ENCODE data around the gene CUBN. TPM values are rescaled to one million over a fixed set of nuclear protein-coding genes. Genes with fewer than 3 reads are reported as not detected.

The CUBN gene
- total and polyA plus RNA-seq, 2 of the 13 experiments (the other 11 are each of a cell fraction or from before 2014, with no cell fraction given) = 0.27 to 0.32 TPM

DNA sequence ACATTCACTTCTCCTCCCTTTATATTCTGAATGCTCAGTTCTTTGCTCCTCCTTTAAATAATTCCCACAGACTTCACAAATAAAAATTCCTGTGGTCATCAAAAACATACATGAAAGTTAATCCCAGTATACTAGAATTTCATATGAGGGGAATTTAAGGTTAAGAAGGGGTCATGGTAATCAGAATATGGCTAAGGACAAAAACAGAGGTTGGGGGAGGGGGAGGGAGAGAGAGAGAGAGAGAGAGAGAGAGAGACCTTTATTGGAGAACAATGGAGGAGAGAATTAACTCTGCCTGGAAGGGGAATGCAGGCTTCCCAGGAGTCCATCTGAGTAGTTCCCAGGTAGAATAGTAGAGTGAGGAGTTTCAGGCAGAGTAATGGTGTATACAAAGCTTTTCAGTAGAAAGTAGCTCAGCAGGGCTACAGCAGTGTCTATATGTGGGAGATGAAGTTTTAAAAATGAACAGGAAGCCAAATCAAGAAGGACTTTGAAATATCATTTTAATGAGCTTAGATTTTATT is 5.2 kb upstream of the CUBN start:
- TF ChIP-seq CEBPG (CRISPR knock-in tag; IDR thresholded peaks at IDR 0.05) (no peak), FOXA3 (CRISPR knock-in tag; IDR thresholded peaks at IDR 0.05) (no peak)
- Histone ChIP-seq H3K4me1 (ENCODE audit: insufficient read depth, low read length) (peaks cover 20% of the 10 kb centered on the region), H2AFZ (ENCODE audit: low read length) (no peak overlapping the region), H4K20me1 (ENCODE audit: insufficient read depth, low read length) (no peaks in the 10 kb centered on the region), H3K27ac (ENCODE audit: extremely low read length, insufficient read depth, low read length) (no peak overlapping the region), H3K36me3 (replicated peaks in 1 of 2; ENCODE audit: control insufficient read depth in 1 of 2, insufficient read depth in 2 of 2, low read length in 2 of 2) (no peaks in the 10 kb centered on the region), H3K27me3 (ENCODE audit: control insufficient read depth in 1 of 2, insufficient read depth in 2 of 2, low read length in 2 of 2) (no peaks in the 10 kb centered on the region), H3K4me3 (replicated peaks in 1 of 3; ENCODE audit: insufficient read depth in 1 of 3, low read depth in 2 of 3, low read length in 3 of 3) (no peak overlapping the region), H3K9me3 (ENCODE audit: low read length) (no peaks in the 10 kb centered on the region), H3K79me2 (ENCODE audit: insufficient read depth, low read length) (no peaks in the 10 kb centered on the region), H3K4me2 (ENCODE audit: low read depth, low read length) (no peak overlapping the region), H3K9ac (ENCODE audit: insufficient read depth, low read depth, low read length) (no peak overlapping the region)
- ATAC-seq (no peak), FAIRE-seq (no peak), DNase-seq (ENCODE audit: low spot score) (no peak)
- ChIA-PET CTCF (ENCODE audit: low intra/inter-chr PET ratio, low total read pairs) (no interaction called here), POLR2A (no interaction called here)
- BruUV-seq (replicated peaks) = no TSS peak
- in situ Hi-C loops (cut with HindIII; ENCODE audit: extremely low pct_ligation_motif_present, low pct_unique_long_range_greater_than_20kb) = no loop called here
- intact Hi-C loops (cut with micrococcal nuclease; ENCODE audit: unreplicated experiment) = no loop called here

- H3K4me3 ChIP-seq (replicated peaks in 1 of 3; ENCODE audit: insufficient read depth in 1 of 3, low read depth in 2 of 3, low read length in 3 of 3) = no peak overlapping the region
- ChIA-PET POLR2A (no interaction called here), CTCF (ENCODE audit: low intra/inter-chr PET ratio, low total read pairs) (no interaction called here)
- H2AFZ ChIP-seq (ENCODE audit: low read length) = no peak overlapping the region
- TF ChIP-seq, protein P1, sequence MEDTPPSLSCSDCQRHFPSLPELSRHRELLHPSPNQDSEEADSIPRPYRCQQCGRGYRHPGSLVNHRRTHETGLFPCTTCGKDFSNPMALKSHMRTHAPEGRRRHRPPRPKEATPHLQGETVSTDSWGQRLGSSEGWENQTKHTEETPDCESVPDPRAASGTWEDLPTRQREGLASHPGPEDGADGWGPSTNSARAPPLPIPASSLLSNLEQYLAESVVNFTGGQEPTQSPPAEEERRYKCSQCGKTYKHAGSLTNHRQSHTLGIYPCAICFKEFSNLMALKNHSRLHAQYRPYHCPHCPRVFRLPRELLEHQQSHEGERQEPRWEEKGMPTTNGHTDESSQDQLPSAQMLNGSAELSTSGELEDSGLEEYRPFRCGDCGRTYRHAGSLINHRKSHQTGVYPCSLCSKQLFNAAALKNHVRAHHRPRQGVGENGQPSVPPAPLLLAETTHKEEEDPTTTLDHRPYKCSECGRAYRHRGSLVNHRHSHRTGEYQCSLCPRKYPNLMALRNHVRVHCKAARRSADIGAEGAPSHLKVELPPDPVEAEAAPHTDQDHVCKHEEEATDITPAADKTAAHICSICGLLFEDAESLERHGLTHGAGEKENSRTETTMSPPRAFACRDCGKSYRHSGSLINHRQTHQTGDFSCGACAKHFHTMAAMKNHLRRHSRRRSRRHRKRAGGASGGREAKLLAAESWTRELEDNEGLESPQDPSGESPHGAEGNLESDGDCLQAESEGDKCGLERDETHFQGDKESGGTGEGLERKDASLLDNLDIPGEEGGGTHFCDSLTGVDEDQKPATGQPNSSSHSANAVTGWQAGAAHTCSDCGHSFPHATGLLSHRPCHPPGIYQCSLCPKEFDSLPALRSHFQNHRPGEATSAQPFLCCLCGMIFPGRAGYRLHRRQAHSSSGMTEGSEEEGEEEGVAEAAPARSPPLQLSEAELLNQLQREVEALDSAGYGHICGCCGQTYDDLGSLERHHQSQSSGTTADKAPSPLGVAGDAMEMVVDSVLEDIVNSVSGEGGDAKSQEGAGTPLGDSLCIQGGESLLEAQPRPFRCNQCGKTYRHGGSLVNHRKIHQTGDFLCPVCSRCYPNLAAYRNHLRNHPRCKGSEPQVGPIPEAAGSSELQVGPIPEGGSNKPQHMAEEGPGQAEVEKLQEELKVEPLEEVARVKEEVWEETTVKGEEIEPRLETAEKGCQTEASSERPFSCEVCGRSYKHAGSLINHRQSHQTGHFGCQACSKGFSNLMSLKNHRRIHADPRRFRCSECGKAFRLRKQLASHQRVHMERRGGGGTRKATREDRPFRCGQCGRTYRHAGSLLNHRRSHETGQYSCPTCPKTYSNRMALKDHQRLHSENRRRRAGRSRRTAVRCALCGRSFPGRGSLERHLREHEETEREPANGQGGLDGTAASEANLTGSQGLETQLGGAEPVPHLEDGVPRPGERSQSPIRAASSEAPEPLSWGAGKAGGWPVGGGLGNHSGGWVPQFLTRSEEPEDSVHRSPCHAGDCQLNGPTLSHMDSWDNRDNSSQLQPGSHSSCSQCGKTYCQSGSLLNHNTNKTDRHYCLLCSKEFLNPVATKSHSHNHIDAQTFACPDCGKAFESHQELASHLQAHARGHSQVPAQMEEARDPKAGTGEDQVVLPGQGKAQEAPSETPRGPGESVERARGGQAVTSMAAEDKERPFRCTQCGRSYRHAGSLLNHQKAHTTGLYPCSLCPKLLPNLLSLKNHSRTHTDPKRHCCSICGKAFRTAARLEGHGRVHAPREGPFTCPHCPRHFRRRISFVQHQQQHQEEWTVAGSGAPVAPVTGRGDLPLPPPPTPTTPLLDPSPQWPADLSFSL (CRISPR knock-in tag; IDR thresholded peaks at IDR 0.05) = no peak
- no peaks in the 10 kb centered on the region for H4K20me1 ChIP-seq (ENCODE audit: insufficient read depth, low read length)
- no peaks in the 10 kb centered on the region for H3K36me3 ChIP-seq (replicated peaks in 1 of 2; ENCODE audit: control insufficient read depth in 1 of 2, insufficient read depth in 2 of 2, low read length in 2 of 2)
- WGBS (ENCODE audit: low lambda C conversion rate) = 92% methylated on average over 2 of the region's 2 CpGs
- in situ Hi-C loops (cut with HindIII; ENCODE audit: extremely low pct_ligation_motif_present, low pct_unique_long_range_greater_than_20kb) = no loop called here
- H3K4me2 ChIP-seq (ENCODE audit: low read depth, low read length) = no peak overlapping the region
- H3K4me1 ChIP-seq (ENCODE audit: insufficient read depth, low read length) = peaks cover 24% of the 10 kb centered on the region
- intact Hi-C loops (cut with micrococcal nuclease; ENCODE audit: unreplicated experiment) = no loop called here
- H3K27ac ChIP-seq (ENCODE audit: extremely low read length, insufficient read depth, low read length) = no peak overlapping the region
- FAIRE-seq (no peak), DNase-seq (ENCODE audit: low spot score) (no peak), ATAC-seq (no peak)
- no peaks in the 10 kb centered on the region for H3K9me3 ChIP-seq (ENCODE audit: low read length)
- H3K79me2 ChIP-seq (ENCODE audit: insufficient read depth, low read length) = no peaks in the 10 kb centered on the region
- no peaks in the 10 kb centered on the region for H3K27me3 ChIP-seq (ENCODE audit: control insufficient read depth in 1 of 2, insufficient read depth in 2 of 2, low read length in 2 of 2)
- BruUV-seq (replicated peaks) = no TSS peak
- H3K9ac ChIP-seq (ENCODE audit: insufficient read depth, low read depth, low read length) = no peak overlapping the region
Observed at GRCh38 chr10:17134282-17134681, 4.7 kb upstream of the CUBN start.
